ENCODE data around the gene CNOT3. TPM values are rescaled to one million over a fixed set of nuclear protein-coding genes. Genes with fewer than 3 reads are reported as not detected.

Gene CNOT3
- total and polyA plus RNA-seq, 3 donors from 2014 or later: 79.3 to 94.3 (median 79.9) TPM

- no peak for DNase-seq
- no peak for TF ChIP-seq POLR2A (IDR thresholded peaks at IDR 0.05)
- no peak for TF ChIP-seq CTCF (IDR thresholded peaks at IDR 0.05)
- intact Hi-C loops (cut with DNase I; ENCODE audit: low total_unique reads): no loop called here
Measured at GRCh38 chr19:54104998-54105715, 32.4 kb upstream of the CNOT3 start.

GRCh38 chr19:54105796-54106195 is 31.8 kb upstream of the CNOT3 start:
- no peak for DNase-seq
- Histone ChIP-seq H3K4me1 (peaks cover 7% of the 10 kb centered on the region), H3K27ac (no peak overlapping the region), H3K4me3 (no peak overlapping the region), H3K36me3 (ENCODE audit: low read depth, missing control alignments) (no peaks in the 10 kb centered on the region), H3K27me3 (no peaks in the 10 kb centered on the region), H3K9me3 (no peaks in the 10 kb centered on the region)
- 94 to 95% methylated on average over 10 of the region's 10 CpGs for WGBS, 2 donors
- TF ChIP-seq POLR2A (IDR thresholded peaks at IDR 0.05) (no peak), CTCF (IDR thresholded peaks at IDR 0.05) (no peak)
- intact Hi-C loops (cut with DNase I; ENCODE audit: low total_unique reads): no loop called here

More at GRCh38 chr19:54104998-54105715, 32.4 kb upstream of the CNOT3 start:
- peaks cover 7% of the 10 kb centered on the region for H3K4me1 ChIP-seq
- H3K27me3 ChIP-seq: no peaks in the 10 kb centered on the region
- no peaks in the 10 kb centered on the region for H3K9me3 ChIP-seq
- H3K4me3 ChIP-seq: no peak overlapping the region
- no peak overlapping the region for H3K27ac ChIP-seq
- WGBS, 2 donors: 84 to 87% methylated on average over 9 to 11 of the region's 11 CpGs
- no peaks in the 10 kb centered on the region for H3K36me3 ChIP-seq (ENCODE audit: low read depth, missing control alignments)

GRCh38 chr19:54106716-54107115 is 30.8 kb upstream of the CNOT3 start:
- peaks cover 7% of the 10 kb centered on the region for H3K4me1 ChIP-seq
- WGBS, 2 donors: 84 to 86% methylated on average over 15 of the region's 15 CpGs
- no peaks in the 10 kb centered on the region for H3K36me3 ChIP-seq (ENCODE audit: low read depth, missing control alignments)
- intact Hi-C loops (cut with DNase I; ENCODE audit: low total_unique reads): no loop called here
- no peak overlapping the region for H3K27ac ChIP-seq
- no peaks in the 10 kb centered on the region for H3K27me3 ChIP-seq
- DNase-seq: no peak
- no peaks in the 10 kb centered on the region for H3K9me3 ChIP-seq
- no peak for TF ChIP-seq POLR2A (IDR thresholded peaks at IDR 0.05)
- no peak overlapping the region for H3K4me3 ChIP-seq

- H3K27ac ChIP-seq: no peak overlapping the region
- no peak overlapping the region for H3K4me3 ChIP-seq
- no peaks in the 10 kb centered on the region for H3K36me3 ChIP-seq (ENCODE audit: low read depth, missing control alignments)
- intact Hi-C loops (cut with DNase I; ENCODE audit: low total_unique reads): no loop called here
- no peaks in the 10 kb centered on the region for H3K9me3 ChIP-seq
- WGBS, 2 donors: 73 to 78% methylated on average over 17 to 21 of the region's 21 CpGs
- DNase-seq: no peak
- no peak for TF ChIP-seq POLR2A (IDR thresholded peaks at IDR 0.05)
- no peak for TF ChIP-seq CTCF (IDR thresholded peaks at IDR 0.05)
- peaks cover 7% of the 10 kb centered on the region for H3K4me1 ChIP-seq
- no peaks in the 10 kb centered on the region for H3K27me3 ChIP-seq
Measured at GRCh38 chr19:54107876-54108490, 29.6 kb upstream of the CNOT3 start.

- no peak overlapping the region for H3K27ac ChIP-seq
- no peaks in the 10 kb centered on the region for H3K27me3 ChIP-seq
- TF ChIP-seq POLR2A (IDR thresholded peaks at IDR 0.05) (no peak), CTCF (IDR thresholded peaks at IDR 0.05) (no peak)
- H3K36me3 ChIP-seq (ENCODE audit: low read depth, missing control alignments): no peaks in the 10 kb centered on the region
- intact Hi-C loops (cut with DNase I; ENCODE audit: low total_unique reads): no loop called here
- no peaks in the 10 kb centered on the region for H3K9me3 ChIP-seq
- 74 to 77% methylated on average over 6 to 7 of the region's 7 CpGs for WGBS, 2 donors
- peaks cover 3% of the 10 kb centered on the region for H3K4me1 ChIP-seq
- DNase-seq: no peak
- H3K4me3 ChIP-seq: no peak overlapping the region
Measured at GRCh38 chr19:54108496-54108895, 29.1 kb upstream of the CNOT3 start.
